ENCODE results near the gene ATP9A.
"Not testable (repeated sequence)": the region's sequence is repeated elsewhere in the genome, so short reads cannot be mapped to it uniquely, and the experiment has no call there.

Gene ATP9A

GRCh38 chr20:51653226-51653625, 115.0 kb downstream of the ATP9A start:
- no peak for DNase-seq

GRCh38 chr20:51651921-51652549, 116.2 kb downstream of the ATP9A start:
- DNase-seq = no peak

- no peak for DNase-seq
Observed at GRCh38 chr20:51650685-51651134, 117.5 kb downstream of the ATP9A start.

GRCh38 chr20:51648571-51648947, 119.6 kb downstream of the ATP9A start:
- no peak for DNase-seq

GRCh38 chr20:51647674-51648570, 120.3 kb downstream of the ATP9A start:
- no peak for DNase-seq

- DNase-seq = not testable (repeated sequence)
Observed at GRCh38 chr20:51643810-51644209, 124.4 kb downstream of the ATP9A start.

- no peak for DNase-seq
Observed at GRCh38 chr20:51643390-51643789, 124.8 kb downstream of the ATP9A start.

GRCh38 chr20:51641866-51642265, 126.3 kb downstream of the ATP9A start:
- no peak for DNase-seq

- no peak for DNase-seq
Observed at GRCh38 chr20:51640743-51641142, 127.4 kb downstream of the ATP9A start.

- peak; percentile 6 to 14 (median 9) for DNase-seq
Observed at GRCh38 chr20:51639206-51639832, 128.9 kb downstream of the ATP9A start.

- no peak for DNase-seq
Observed at GRCh38 chr20:51637241-51637640, 130.9 kb downstream of the ATP9A start.

GRCh38 chr20:51636123-51636522, 132.1 kb downstream of the ATP9A start:
- no peak for DNase-seq

GRCh38 chr20:51635680-51636079, 132.5 kb downstream of the ATP9A start:
- no peak for DNase-seq

- no peak for DNase-seq
Observed at GRCh38 chr20:51634877-51635276, 133.3 kb downstream of the ATP9A start.

GRCh38 chr20:51634257-51634656, 133.9 kb downstream of the ATP9A start:
- DNase-seq = no peak

GRCh38 chr20:51633430-51633829, 134.8 kb downstream of the ATP9A start:
- no peak for DNase-seq

- DNase-seq = no peak
Observed at GRCh38 chr20:51631953-51632352, 136.2 kb downstream of the ATP9A start.

GRCh38 chr20:51631011-51631950, 136.9 kb downstream of the ATP9A start:
- DNase-seq = no peak

- DNase-seq = no peak
Observed at GRCh38 chr20:51629399-51630058, 138.7 kb downstream of the ATP9A start.

- DNase-seq = no peak
Observed at GRCh38 chr20:51628533-51629398, 139.4 kb downstream of the ATP9A start.

GRCh38 chr20:51627586-51627985, 140.6 kb downstream of the ATP9A start:
- no peak for DNase-seq

Measured in activated naive CD4-positive, alpha-beta T cell (primary cell).